Measurements from ENCODE around the gene SATB1.

DNA sequence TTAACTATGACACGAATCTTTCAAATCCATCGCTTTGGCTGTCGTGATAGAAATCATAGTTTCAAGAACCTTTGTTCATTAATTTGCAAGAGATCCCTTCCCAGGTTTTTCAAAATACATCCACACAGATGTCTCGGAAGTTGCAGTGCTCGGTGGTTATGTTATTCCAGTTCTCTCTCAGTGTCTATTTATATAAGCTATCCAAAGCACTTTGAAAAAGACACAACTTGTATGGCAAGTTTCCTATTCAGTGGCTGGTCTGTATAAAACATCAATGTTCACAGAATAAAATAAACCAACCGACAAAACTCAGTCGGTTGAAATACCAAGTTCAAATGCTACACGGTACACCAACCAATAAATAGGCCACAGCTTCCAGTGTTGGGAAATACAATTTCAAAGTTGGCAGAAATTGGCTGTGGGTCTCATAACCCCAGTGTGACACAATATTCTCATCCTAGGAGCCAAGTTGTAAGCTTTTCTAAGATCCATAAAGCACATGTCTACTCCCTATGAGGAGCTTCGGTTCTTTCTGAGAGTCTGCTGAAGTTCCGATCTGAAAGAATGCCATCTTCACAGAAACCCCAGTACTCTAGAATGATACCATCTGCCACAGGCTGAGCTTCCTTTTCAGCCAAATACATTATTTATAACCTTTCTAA, 23.7 kb downstream of the SATB1 start:
- TF ChIP-seq POLR2A (IDR thresholded peaks at IDR 0.05), result no peak
- TF ChIP-seq, protein P1, sequence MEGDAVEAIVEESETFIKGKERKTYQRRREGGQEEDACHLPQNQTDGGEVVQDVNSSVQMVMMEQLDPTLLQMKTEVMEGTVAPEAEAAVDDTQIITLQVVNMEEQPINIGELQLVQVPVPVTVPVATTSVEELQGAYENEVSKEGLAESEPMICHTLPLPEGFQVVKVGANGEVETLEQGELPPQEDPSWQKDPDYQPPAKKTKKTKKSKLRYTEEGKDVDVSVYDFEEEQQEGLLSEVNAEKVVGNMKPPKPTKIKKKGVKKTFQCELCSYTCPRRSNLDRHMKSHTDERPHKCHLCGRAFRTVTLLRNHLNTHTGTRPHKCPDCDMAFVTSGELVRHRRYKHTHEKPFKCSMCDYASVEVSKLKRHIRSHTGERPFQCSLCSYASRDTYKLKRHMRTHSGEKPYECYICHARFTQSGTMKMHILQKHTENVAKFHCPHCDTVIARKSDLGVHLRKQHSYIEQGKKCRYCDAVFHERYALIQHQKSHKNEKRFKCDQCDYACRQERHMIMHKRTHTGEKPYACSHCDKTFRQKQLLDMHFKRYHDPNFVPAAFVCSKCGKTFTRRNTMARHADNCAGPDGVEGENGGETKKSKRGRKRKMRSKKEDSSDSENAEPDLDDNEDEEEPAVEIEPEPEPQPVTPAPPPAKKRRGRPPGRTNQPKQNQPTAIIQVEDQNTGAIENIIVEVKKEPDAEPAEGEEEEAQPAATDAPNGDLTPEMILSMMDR (IDR thresholded peaks at IDR 0.05), result no peak

Measured in body of pancreas (tissue), 4 donors.